Loucy (cell line): ENCODE results near the gene PAF1.

ENCODE experiments used
- H2AFZ ChIP-seq: fragments of 200-600 bp; sonication (generic); 2 replicates; pipeline ENCODE4 v1.6.0; 2016; ENCODE audit warnings: antibody characterized with exemption, mild to moderate bottlenecking, low read length, moderate library complexity
- H3F3A ChIP-seq: fragments of 200-600 bp; 2 replicates; pipeline ENCODE4 v1.6.0; 2016; ENCODE audit warnings: antibody characterized with exemption, low read depth, mild to moderate bottlenecking
- H3K27me3 ChIP-seq: fragments of 200-600 bp; sonication (generic); 2 replicates; pipeline ENCODE4 v1.6.1; 2014; ENCODE audit warnings: low read length, mild to moderate bottlenecking; ENCODE audit not compliant: insufficient read depth, poor library complexity, severe bottlenecking
- H3K36me3 ChIP-seq: fragments of 200-600 bp; sonication (generic); 2 replicates; pipeline ENCODE4 v1.6.1; 2016; ENCODE audit warnings: low read length; ENCODE audit not compliant: insufficient read depth
- H3K4me1 ChIP-seq: fragments of 200-600 bp; sonication (generic); 2 replicates; pipeline ENCODE4 v1.5.1; 2014; ENCODE audit warnings: low read length, mild to moderate bottlenecking; ENCODE audit not compliant: insufficient read depth, poor library complexity, severe bottlenecking
- H3K4me2 ChIP-seq: fragments of 200-600 bp; sonication (generic); 2 replicates; pipeline ENCODE4 v1.6.0; 2014; ENCODE audit warnings: antibody characterized with exemption, low read length, low read depth, mild to moderate bottlenecking; ENCODE audit not compliant: poor library complexity, severe bottlenecking
- H3K4me3 ChIP-seq: fragments of 200-600 bp; sonication (generic); 2 replicates; pipeline ENCODE4 v1.5.1; 2014; ENCODE audit warnings: low read length, mild to moderate bottlenecking, mixed read lengths; ENCODE audit not compliant: poor library complexity, severe bottlenecking
- H3K79me2 ChIP-seq: fragments of 200-600 bp; sonication (generic); 2 replicates; pipeline ENCODE4 v1.6.1; 2014; ENCODE audit warnings: low read length; ENCODE audit not compliant: insufficient read depth
- H3K9ac ChIP-seq: fragments of 200-600 bp; sonication (generic); 2 replicates; pipeline ENCODE4 v1.6.0; 2014; ENCODE audit warnings: mild to moderate bottlenecking, low read depth, low read length, moderate library complexity; ENCODE audit not compliant: poor library complexity, severe bottlenecking
- H3K9me2 ChIP-seq: fragments of 200-600 bp; sonication (generic); replicated peaks from 2 replicates; pipeline ENCODE4 v1.6.1; 2016; ENCODE audit warnings: low read depth, low read length, mixed read lengths
- H3K9me3 ChIP-seq: fragments of 200-600 bp; sonication (generic); 2 replicates; pipeline ENCODE4 v1.6.1; 2014; ENCODE audit warnings: mild to moderate bottlenecking, antibody characterized with exemption, low read length, low read depth; ENCODE audit not compliant: insufficient read depth
- H4K20me1 ChIP-seq: fragments of 200-600 bp; sonication (generic); 2 replicates; pipeline ENCODE4 v1.6.0; 2014; ENCODE audit warnings: antibody characterized with exemption, low read length, mild to moderate bottlenecking; ENCODE audit not compliant: insufficient read depth, poor library complexity, severe bottlenecking
- CTCF ChIP-seq: fragments of 200-600 bp; sonication (generic); conservative IDR thresholded peaks from 2 replicates; pipeline ENCODE4 v1.5.1; 2014; ENCODE audit warnings: mild to moderate bottlenecking, antibody characterized with exemption, low read length
- EZH2phosphoT487 ChIP-seq: fragments of 200-600 bp; IDR thresholded peaks from 2 replicates; pipeline ENCODE4 v1.6.1; 2018; ENCODE audit warnings: antibody characterized with exemption, mild to moderate bottlenecking, moderate library complexity, borderline replicate concordance

The PAF1 gene

DNA sequence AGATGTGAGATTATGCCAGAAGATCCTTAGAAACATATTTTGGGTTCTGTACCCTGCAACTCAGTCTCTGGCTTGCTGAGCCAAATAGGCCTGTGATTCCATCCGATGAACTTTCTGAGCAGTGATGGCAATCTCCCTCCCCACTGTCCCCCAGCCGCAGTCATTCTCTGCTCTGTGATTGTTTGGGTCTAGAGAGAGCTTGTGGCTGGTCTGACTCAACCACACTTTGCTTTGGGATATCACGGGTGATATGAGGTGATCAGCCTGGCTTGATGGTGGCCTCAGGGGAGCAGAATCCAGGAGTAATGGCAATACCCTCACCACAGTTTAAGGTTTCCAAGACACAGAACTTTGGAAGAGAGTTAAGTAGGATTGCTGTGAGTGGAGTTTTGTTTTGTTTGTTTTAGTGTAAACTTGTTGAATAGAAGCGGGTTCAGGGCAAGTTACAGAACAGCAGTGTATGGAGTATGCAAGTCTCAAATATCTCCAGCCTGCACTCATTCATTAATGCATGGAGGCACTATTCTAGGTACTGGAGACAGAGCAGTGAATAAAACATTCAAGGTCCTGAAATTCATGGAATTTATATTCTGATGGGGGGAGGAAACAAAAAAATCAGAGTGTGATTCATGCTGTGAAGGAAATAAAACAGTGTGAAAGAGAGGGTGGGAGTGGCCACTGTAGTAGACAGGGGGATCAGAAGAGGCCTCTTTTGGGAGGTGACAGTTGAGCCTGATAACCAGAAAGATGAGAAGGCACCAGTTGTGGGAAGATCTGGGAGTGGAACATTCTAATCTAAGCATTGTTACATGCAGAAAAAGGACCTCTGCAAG lies 43.4 kb downstream of the PAF1 start:
- Histone ChIP-seq H3K4me2 (peak overlapping the region; percentile 100), H3K4me1 (peaks cover 56% of the 10 kb centered on the region), H3K27me3 (no peaks in the 10 kb centered on the region), H3F3A (no peaks in the 10 kb centered on the region), H3K9me3 (no peaks in the 10 kb centered on the region), H4K20me1 (peaks cover 57% of the 10 kb centered on the region), H3K9me2 (no peaks in the 10 kb centered on the region), H3K36me3 (peaks cover 10% of the 10 kb centered on the region; the same call in 1 of the 2 replicates), H3K79me2 (peaks cover 67% of the 10 kb centered on the region), H2AFZ (no peak overlapping the region), H3K4me3 (no peak overlapping the region), H3K9ac (peak overlapping the region; percentile 25)
- TF ChIP-seq CTCF: no peak
- no peak for TF ChIP-seq EZH2phosphoT487

DNA sequence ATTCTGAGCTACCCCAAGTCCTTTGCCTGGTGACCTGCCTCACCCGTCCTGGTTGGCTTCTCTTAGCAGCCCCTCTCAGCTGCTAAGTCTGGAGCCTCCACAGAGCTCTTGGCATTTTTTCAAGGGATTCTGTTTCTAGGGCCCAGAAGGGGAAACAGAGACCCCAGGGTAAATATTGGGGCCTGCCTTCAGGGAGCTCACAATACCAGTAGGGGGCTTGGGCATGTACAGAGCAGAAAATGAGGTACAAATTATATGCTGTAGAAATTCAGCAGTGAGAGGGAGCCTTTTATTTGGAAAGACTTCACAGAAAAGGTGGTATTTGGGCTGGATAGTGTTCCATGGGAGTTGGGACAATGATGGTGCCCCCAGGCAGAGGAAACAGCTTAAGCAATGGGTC lies 45.0 kb downstream of the PAF1 start:
- peaks cover 74% of the 10 kb centered on the region for H3K79me2 ChIP-seq

DNA sequence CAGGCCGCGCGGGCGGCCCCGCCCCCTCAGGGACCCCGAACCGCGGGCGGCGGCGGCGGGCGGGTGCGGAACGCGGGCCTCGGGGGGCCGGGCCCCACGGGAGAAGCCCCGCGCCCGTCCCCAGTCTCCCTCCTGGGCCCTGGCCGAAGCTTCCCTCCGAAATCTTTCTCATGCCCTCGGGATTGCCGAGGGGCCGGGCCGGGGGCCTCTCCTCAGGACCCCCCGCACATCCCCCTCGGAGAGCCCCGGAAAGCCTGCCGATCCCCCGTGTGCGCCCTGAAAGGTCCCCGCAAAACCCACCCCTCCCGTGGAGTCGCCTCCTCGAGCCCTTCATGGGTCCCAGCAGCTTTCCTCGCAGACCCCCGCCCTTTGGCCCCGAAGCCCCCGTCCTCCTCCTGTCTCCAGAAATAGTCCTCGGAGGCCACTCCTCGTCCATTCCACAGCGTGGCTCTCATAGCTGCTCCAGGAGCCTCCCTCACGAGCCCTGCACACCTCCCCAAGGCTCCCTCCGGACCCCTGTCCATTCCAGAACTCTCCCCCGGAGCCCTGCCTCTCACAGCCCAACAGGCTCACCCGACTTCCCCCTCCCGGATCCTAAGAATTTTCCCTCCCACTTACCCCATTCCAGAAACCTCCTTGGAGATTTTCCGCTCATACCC lies 48.1 kb downstream of the PAF1 start:
- peaks cover 62% of the 10 kb centered on the region for H3K79me2 ChIP-seq

More for the DNA sequence above, 45.0 kb downstream of the PAF1 start:
- no peak overlapping the region for H2AFZ ChIP-seq
- peak overlapping the region; percentile 93 for H3K9ac ChIP-seq
- H3K27me3 ChIP-seq: no peaks in the 10 kb centered on the region
- no peaks in the 10 kb centered on the region for H3K9me2 ChIP-seq
- H3K36me3 ChIP-seq: peaks cover 3% of the 10 kb centered on the region; the same call in 1 of the 2 replicates
- peak overlapping the region; percentile 100 for H3K4me2 ChIP-seq
- peak; percentile 60 for TF ChIP-seq CTCF
- TF ChIP-seq EZH2phosphoT487: no peak
- H3F3A ChIP-seq: no peaks in the 10 kb centered on the region
- peaks cover 56% of the 10 kb centered on the region for H3K4me1 ChIP-seq
- H4K20me1 ChIP-seq: peaks cover 50% of the 10 kb centered on the region
- H3K4me3 ChIP-seq: peak overlapping the region; percentile 92
- no peaks in the 10 kb centered on the region for H3K9me3 ChIP-seq

More for the DNA sequence above, 48.1 kb downstream of the PAF1 start:
- peaks cover 44% of the 10 kb centered on the region for H4K20me1 ChIP-seq
- H3F3A ChIP-seq: no peaks in the 10 kb centered on the region
- peak overlapping the region; percentile 92 for H3K4me3 ChIP-seq
- peak overlapping the region; percentile 100 for H3K4me2 ChIP-seq
- no peaks in the 10 kb centered on the region for H3K9me3 ChIP-seq
- H3K9me2 ChIP-seq: no peaks in the 10 kb centered on the region
- H3K9ac ChIP-seq: peak overlapping the region; percentile 93
- no peak for TF ChIP-seq CTCF
- TF ChIP-seq EZH2phosphoT487: no peak
- no peak overlapping the region for H2AFZ ChIP-seq
- no peaks in the 10 kb centered on the region for H3K36me3 ChIP-seq
- H3K27me3 ChIP-seq: no peaks in the 10 kb centered on the region
- H3K4me1 ChIP-seq: peaks cover 54% of the 10 kb centered on the region
